Suppressor macrophage treated with lipopolysaccharide for 4 hours (primary cell): ENCODE data around the gene EPHB2.

Experiments used
- DNase-seq: peaks from one replicate; pipeline ENCODE4 v3.0.0-alpha.2; 2020

The EPHB2 gene

GRCh38 chr1:22864886-22865285 lies 154.2 kb downstream of the EPHB2 start:
- DNase-seq = no peak

- DNase-seq = no peak
Observed at GRCh38 chr1:22865736-22866135, 155.1 kb downstream of the EPHB2 start.

DNA sequence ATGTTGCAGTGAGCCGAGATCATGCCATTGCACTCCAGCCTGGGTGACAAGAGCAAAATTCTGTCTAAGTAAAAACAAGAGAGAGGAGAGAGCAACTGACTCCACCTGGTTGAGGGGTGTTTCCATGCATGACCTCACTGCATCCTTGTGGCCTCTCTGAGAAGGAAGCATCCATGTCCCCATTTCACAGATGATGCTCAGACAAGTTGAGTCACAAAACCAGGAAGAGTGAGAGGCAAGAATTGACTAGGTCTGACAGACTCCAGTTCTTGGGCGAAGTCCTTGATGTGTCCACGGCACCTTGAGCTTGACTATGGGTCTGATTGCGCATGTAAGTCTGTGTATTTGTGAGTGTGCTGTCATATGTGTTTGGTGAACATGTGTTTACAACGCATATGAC lies 156.2 kb downstream of the EPHB2 start:
- no peak for DNase-seq

- DNase-seq = no peak
Observed at GRCh38 chr1:22868331-22868730, 157.7 kb downstream of the EPHB2 start.

GRCh38 chr1:22869325-22869724 lies 158.7 kb downstream of the EPHB2 start:
- DNase-seq = no peak

- DNase-seq = no peak
Observed at GRCh38 chr1:22870201-22870871, 159.7 kb downstream of the EPHB2 start.

DNA sequence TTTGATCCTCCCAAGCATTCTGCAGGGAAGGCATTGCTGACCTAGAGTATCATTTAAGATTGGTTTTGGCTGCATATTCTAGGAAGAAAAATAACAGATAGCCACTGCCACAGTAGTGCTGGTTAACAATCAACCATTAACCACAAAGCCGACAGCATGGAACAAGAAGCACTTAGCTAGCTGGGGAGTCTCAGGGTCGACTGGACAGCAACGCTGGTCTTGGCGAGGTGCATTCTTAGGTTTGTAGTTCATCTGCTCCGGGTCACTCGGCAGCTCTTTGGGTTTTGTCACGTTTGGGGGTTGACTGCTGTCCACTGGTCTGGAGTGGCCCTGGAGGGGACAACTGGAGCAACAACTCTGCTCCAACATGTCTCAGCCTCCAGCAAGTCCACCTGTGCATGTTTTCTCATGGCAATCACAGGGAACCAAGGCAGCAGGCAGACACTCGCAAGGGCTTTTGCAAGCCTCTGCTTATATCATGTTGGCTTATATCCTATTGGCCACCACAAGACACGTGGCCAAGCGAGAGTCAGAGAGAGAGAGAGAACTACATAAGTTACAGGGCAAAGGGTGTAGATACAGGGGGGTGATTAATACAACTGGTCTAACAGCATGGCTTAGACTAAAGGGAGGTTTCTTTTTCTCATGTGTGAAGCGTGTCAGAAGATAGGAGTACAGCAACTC lies 162.5 kb downstream of the EPHB2 start:
- DNase-seq = no peak

DNA sequence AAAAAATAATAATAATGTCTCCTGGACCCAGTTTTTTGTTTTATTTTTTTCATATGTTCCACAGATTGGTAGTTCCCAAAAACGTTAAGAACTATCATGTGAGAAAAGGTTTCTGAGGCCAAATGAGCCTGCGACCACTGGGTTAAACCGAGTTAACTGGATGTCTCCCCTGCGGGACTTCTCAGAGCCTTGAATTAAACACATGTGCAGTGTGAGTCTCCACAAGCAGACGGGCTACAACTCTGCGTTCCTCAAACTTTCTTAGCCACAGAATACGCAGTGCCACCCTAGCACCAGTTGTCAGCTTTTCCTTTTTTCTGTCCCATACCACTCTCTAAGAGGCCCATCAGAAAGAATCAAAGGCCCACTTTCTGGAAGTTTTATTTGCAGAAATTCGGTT lies 164.1 kb downstream of the EPHB2 start:
- DNase-seq = no peak

DNA sequence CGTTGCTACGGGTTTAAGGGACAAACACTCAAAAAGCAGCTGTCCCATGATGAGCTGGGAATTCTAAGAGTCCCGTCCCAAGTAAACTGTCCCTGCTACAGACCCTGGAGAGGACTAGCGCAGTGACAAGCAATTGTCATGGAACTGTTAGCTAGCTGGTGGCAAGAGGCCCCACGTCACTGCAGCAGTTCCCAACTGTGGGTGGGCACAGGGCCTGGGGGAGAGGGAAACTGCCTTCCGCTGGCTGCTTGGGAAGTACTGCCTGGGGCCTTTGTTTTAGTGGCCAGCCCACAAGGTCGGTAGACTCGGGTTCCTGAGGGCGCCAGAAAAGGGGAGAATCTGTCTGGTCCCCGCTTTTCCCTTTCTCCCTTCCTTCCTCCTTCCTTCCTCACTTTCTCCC lies 164.6 kb downstream of the EPHB2 start:
- DNase-seq = no peak

GRCh38 chr1:22875841-22876240 lies 165.2 kb downstream of the EPHB2 start:
- DNase-seq = no peak

GRCh38 chr1:22876359-22877111 lies 165.9 kb downstream of the EPHB2 start:
- DNase-seq = no peak

DNA sequence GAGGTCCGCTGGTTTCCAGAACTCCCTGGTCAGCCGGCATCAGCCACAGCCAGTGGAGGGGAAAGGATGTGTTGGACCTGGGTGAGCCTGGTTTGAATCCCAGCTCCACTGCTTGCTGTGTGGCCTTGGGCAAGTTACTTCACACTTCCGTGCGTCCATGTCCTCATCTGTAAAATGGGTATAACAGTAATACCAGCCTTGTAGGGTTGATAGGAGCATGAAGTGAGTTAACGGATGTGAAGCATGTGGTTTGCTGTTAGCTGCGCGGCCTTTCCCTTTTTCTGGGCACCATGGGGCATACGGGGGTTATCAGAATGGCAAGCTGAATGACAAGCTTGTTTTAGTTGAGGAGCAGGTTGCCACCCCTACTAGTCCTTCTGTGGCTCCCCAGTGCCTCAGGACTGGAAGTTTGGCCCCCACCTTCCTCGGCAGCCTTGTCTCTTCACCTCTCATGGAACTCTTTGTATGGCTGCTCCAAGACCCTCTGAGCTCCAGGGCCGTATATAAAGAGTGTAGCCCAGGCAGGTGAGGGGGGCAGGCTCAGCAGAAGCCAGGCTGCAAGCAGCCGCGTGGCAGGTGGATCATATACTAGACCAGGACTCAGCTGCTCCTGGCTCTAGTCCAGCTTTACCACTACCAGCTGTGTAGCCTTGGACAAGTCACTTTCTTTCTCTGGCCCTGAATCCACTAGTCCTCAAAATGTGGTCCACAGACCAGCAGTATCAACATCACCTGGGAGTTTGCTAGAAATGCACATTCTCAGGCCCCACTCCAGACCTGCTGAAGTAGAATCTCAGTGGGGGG lies 166.7 kb downstream of the EPHB2 start:
- no peak for DNase-seq

- DNase-seq = no peak
Observed at GRCh38 chr1:22877980-22878379, 167.3 kb downstream of the EPHB2 start.

GRCh38 chr1:22878626-22879025 lies 168.0 kb downstream of the EPHB2 start:
- no peak for DNase-seq

GRCh38 chr1:22879445-22879844 lies 168.8 kb downstream of the EPHB2 start:
- no peak for DNase-seq

GRCh38 chr1:22880174-22880601 lies 169.5 kb downstream of the EPHB2 start:
- no peak for DNase-seq

DNA sequence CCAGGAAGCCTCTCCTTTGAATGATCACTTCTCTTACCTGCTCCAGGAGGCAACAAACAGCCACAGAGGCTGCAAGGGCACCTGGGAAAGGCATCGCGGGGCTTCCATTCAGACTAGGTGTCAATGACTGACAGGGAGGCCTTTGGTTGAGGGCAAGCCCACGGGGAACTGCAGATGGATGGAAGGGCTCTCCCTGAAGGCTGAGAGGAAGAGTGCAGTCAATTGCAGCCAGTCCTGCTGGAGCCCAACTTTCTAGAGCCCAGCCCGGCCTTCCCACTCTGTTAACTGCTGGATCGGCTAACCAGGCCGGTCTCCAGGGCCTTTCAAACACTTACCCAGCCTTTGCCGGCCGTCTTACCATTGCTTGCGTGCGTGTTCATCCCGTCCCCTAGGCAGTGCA lies 172.8 kb downstream of the EPHB2 start:
- no peak for DNase-seq

DNA sequence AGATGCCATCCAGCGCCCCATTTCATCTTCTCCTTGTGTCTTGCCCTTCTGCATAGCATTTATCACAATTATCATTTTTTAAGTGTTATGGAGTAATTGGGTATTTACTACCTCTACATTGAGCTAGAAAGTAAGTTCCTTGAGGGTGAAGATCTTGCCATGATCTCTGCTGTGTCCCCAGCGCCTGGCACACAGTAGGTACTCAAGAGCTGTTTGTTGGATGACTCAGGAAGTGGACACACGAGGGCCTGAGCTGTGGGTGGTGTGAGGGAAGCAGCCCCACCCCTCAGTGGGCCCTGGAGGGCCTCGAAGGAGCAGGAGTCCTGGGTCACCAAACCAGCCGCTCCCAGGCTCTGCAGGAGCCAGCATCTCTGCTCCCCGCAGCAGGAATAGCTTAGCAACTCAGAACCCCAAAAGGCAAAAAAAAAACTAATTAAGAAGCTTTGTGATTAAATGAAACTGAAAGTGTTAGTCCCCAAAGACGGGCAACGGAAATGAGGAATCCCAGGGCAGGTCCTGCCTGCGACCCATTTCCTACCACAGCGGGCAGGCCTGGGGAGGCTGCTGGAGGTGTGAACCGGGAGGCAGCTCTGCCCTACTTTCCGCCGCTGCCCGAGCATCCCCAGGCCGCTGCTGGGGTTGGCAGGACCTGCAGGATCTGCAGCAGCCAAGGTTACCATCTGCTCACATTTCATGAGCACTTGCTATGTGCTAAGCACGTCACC lies 174.3 kb downstream of the EPHB2 start:
- DNase-seq = peak; percentile 14

DNA sequence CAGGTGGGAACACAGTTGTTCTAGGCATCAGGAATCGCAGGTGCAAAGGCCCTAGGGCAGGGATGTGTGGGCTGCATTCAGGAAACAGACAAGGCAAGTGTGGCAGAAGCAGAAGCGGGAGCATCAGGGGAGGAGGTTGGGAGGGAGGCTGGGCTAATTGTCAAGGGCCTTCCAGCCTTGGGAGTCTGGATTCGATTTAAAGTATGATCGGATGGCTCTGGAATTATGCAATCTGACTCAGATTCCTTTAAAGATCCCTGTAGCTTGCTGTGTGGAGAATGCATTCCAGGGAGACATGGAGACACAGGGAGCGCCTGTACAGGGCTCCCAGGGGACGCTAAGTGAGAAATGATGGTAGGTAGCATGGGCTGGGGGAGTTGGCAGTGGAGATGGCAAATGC lies 175.6 kb downstream of the EPHB2 start:
- no peak for DNase-seq

GRCh38 chr1:22887491-22887890 lies 176.9 kb downstream of the EPHB2 start:
- no peak for DNase-seq

DNA sequence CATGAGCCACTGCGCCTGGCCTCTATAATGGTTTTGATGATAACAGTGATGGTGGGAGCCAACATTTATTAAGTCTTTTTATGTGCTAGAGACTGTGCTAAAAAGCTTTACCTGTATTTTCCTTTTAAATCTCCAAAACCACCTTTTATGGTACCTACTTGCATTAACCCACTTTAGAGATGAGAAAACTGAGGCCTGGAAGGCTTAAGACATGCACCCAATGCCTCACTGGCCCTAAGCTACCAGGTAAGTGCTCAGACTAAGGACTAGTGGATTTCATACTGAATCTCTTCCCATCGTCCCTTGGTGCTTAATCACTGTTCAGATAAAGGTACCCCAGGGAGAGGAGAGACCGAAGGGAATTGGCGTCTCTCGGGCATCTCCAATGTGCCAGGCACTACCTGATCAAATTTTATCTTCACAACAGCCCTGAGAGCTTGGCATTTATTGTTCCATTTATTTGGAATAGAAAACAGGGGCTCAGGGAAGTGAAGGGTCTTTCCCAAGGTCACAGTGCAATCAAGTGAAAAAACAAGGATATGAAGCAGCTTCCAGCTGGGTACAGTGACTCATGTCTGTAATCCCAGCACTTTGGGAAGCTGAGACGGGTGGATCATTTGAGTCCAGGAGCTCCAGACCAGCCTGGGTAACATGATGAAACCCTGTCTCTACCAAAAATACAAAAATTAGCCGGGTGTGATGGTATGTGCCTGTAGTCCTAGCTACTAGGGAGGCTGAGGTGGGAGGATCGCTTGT lies 177.9 kb downstream of the EPHB2 start:
- no peak for DNase-seq
